HEK293 (cell line): ENCODE results near the gene ZXDB.
"Not testable (repeated sequence)": the region's sequence is repeated elsewhere in the genome, so short reads cannot be mapped to it uniquely, and the experiment has no call there.

Experiments used
- CTCF ChIA-PET: fragments of 350-600 bp; formaldehyde crosslinking; extraction: SDS; loops from one replicate; lab custom pipeline; 2021; ENCODE audit warnings: antibody characterized with exemption; lab: Yijun Ruan, JAX
- POLR2A ChIA-PET: fragments of 300-600 bp; formaldehyde crosslinking; extraction: SDS; loops from one replicate; lab custom pipeline; 2020; ENCODE audit warnings: antibody characterized with exemption, inconsistent platforms; lab: Yijun Ruan, JAX
- H3K27ac ChIP-seq: fragments of 200-500 bp; sonication (Bioruptor generic); 2 replicates; pipeline ENCODE4 v1.5.1; 2014; ENCODE audit warnings: low read depth, low read length, control low read depth, inconsistent platforms; ENCODE audit errors: extremely low read depth
- H3K36me3 ChIP-seq, 2 experiments: fragments of 200-500 bp in 1 of 2; sonication (Bioruptor generic) in 1 of 2; 1 replicate in 1 of 2; 2 replicates in 1 of 2; pipeline ENCODE4 v1.5.1; 2014 to 2017; ENCODE audit warnings: inconsistent platforms in 2 of 2, low read length in 2 of 2; ENCODE audit not compliant: control insufficient read depth in 2 of 2, insufficient read depth in 1 of 2
- H3K4me1 ChIP-seq: fragments of 200-500 bp; sonication (Bioruptor generic); 2 replicates; pipeline ENCODE4 v1.5.1; 2014; ENCODE audit warnings: mild to moderate bottlenecking, low read length, inconsistent platforms; ENCODE audit not compliant: control insufficient read depth, insufficient read depth
- H3K4me3 ChIP-seq: 2 replicates; pipeline ENCODE4 v1.5.1; 2011; ENCODE audit warnings: low read depth, mild to moderate bottlenecking, control low read depth, low read length, moderate library complexity
- H3K9me3 ChIP-seq: fragments of 200-500 bp; sonication (Bioruptor generic); 2 replicates; pipeline ENCODE4 v1.5.1; 2014; ENCODE audit warnings: low read depth, low read length, inconsistent platforms; ENCODE audit not compliant: control insufficient read depth, insufficient read depth
- BCL11B ChIP-seq: fragments of 450-650 bp; formaldehyde crosslinking; IDR thresholded peaks from 2 replicates; pipeline ENCODE4 v1.5.1; 2016; ENCODE audit warnings: low read depth, missing biosample characterization, missing genetic modification characterization
- CTCF ChIP-seq: fragments of 450-650 bp; formaldehyde crosslinking; IDR thresholded peaks from 2 replicates; pipeline ENCODE4 v1.5.1; 2016; ENCODE audit warnings: missing biosample characterization, missing genetic modification characterization
- FEZF1 ChIP-seq: fragments of 450-650 bp; formaldehyde crosslinking; IDR thresholded peaks from 2 replicates; pipeline ENCODE4 v1.5.1; 2016; ENCODE audit warnings: missing biosample characterization, missing genetic modification characterization
- HOXC10 ChIP-seq: sonication (generic); formaldehyde crosslinking; IDR thresholded peaks from 2 replicates; pipeline ENCODE4 v1.8.1; 2023; ENCODE audit warnings: mild to moderate bottlenecking, missing genetic modification reagents
- PRDM1 ChIP-seq: fragments of 450-650 bp; formaldehyde crosslinking; IDR thresholded peaks from 2 replicates; pipeline ENCODE4; 2016; ENCODE audit warnings: missing biosample characterization, missing genetic modification characterization
- PRDM2 ChIP-seq: fragments of 450-650 bp; formaldehyde crosslinking; IDR thresholded peaks from 2 replicates; pipeline ENCODE4 v1.5.1; 2016; ENCODE audit warnings: missing biosample characterization, missing genetic modification characterization, borderline replicate concordance
- ZBTB21 ChIP-seq: fragments of 450-650 bp; formaldehyde crosslinking; IDR thresholded peaks from 2 replicates; pipeline ENCODE4 v1.5.1; 2017; ENCODE audit warnings: missing biosample characterization, missing genetic modification characterization
- ZBTB7A ChIP-seq: fragments of 450-650 bp; formaldehyde crosslinking; IDR thresholded peaks from 2 replicates; pipeline ENCODE4 v1.5.1; 2016; ENCODE audit warnings: low read depth, missing biosample characterization, missing genetic modification characterization
- ZFHX2 ChIP-seq: fragments of 450-650 bp; formaldehyde crosslinking; conservative IDR thresholded peaks from 2 replicates; pipeline ENCODE4 v1.5.1; 2016; ENCODE audit warnings: missing biosample characterization, missing genetic modification characterization
- ZNF146 ChIP-seq: fragments of 450-650 bp; formaldehyde crosslinking; IDR thresholded peaks from 2 replicates; pipeline ENCODE4 v1.5.1; 2016; ENCODE audit warnings: missing biosample characterization, missing genetic modification characterization
- ZNF174 ChIP-seq: fragments of 450-650 bp; formaldehyde crosslinking; IDR thresholded peaks from 2 replicates; pipeline ENCODE4 v1.5.0; 2017; ENCODE audit warnings: missing biosample characterization, mild to moderate bottlenecking, missing genetic modification characterization
- ZNF184 ChIP-seq: fragments of 450-650 bp; IDR thresholded peaks from 2 replicates; pipeline ENCODE4 v1.5.1; 2018; ENCODE audit warnings: missing biosample characterization, mild to moderate bottlenecking, missing genetic modification characterization
- ZNF23 ChIP-seq: fragments of 450-650 bp; formaldehyde crosslinking; IDR thresholded peaks from 2 replicates; pipeline ENCODE4 v1.5.1; 2016; ENCODE audit warnings: missing biosample characterization, missing genetic modification characterization, borderline replicate concordance

The ZXDB gene

DNA sequence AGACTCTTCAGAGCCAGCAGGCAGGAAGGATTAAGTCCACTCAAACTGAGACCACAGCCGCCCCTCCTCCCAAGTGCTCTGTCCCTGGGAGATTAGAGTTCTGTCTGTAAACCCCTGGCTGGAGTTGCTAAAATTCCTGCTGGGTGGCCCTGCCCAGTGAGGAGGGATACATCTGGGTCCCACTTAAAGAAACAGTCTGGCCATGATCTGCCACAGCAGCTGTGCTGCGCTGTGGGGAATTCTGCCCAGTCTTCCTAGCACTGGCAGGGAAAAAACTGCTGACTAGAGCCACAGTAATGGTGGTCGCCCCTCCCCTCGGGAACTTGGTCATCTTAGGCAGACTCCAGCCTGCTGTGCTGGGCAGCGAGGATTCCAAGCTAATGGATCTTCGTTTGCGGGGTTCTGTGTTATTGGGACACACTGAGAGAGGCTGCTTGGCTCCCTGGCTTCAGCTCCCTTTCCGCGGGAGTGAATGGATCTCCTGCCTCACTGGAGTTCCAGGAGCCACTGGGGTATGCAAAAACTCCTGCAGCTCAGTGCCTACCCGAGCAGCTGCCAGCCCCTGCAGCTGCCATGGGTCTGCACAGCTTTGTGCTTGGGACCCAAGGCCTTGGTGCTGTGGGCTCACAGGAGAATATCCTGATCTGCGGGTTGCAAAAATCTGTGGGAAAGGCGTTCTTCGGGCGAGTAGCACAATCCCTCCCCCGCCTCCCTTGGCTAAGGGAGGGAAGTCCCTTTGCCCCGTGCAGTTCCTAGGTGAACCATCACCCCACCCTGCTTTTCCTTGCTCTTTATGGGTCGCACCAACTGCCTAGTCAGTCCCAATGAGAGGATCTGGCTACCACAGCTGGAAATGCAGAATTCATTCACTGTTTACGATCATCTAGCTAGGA lies 15.7 kb downstream of the ZXDB start (continued):
- TF ChIP-seq ZNF184 (tag by site-specific recombination) (no peak), ZNF146 (tag by site-specific recombination) (no peak), ZBTB21 (tag by site-specific recombination) (no peak), ZBTB7A (tag by site-specific recombination) (no peak), CTCF (tag by site-specific recombination) (no peak)
- TF ChIP-seq, all 188 proteins: peak for 0

- H3K36me3 ChIP-seq, H3K27ac ChIP-seq, H3K4me1 ChIP-seq, CTCF ChIA-PET, POLR2A ChIA-PET, H3K4me3 ChIP-seq, H3K9me3 ChIP-seq: not testable (repeated sequence)
These were observed 21.5 kb downstream of the ZXDB start for GRCh38 chrX:57613351-57613750.

DNA sequence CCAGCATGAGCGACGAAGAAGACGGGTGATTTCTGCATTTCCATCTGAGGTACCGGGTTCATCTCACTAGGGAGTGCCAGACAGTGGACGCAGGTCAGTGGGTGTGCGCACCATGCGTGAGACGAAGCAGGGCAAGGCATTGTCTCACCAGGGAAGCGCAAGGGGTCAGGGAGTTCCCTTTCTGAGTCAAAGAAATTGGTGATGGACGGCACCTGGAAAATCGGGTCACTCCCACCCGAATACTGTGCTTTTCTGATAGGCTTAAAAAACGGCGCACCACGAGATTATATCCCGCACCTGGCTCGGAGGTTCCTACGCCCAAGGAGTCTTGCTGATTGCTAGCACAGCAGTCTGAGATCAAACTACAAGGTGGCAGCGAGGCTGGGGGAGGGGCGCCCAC lies 37.6 kb downstream of the ZXDB start:
- CTCF ChIA-PET = interaction anchor here (0.6 kb wide), 1 partner anchor 1591 kb away, joined by 4 read pairs; no protein-coding TSS in a partner anchor
- H3K36me3 ChIP-seq, H3K4me3 ChIP-seq, H3K4me1 ChIP-seq, H3K27ac ChIP-seq, POLR2A ChIA-PET, H3K9me3 ChIP-seq: not testable (repeated sequence)

DNA sequence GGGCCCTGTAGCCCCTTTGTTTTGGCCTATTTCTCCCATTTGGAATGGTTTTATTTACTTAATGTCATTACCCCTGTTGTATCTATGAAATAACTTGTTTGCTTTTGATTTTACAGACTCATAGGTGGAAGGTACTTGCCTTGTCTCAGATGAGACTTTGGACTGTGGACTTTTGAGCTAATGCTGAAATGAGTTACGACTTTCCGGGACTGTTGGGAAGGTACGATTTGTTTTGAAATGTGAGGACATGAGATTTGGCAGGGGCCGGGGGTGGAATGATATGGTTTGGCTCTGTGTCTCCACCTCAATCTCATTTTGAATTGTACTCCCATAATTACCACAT lies 48.8 kb downstream of the ZXDB start:
- TF ChIP-seq FEZF1 (tag by site-specific recombination) (no peak), ZFHX2 (no peak)
- H3K9me3 ChIP-seq = no peaks in the 10 kb centered on the region
- ChIA-PET CTCF (no interaction called here), POLR2A (no interaction called here)
- no peaks in the 10 kb centered on the region for H3K36me3 ChIP-seq
- H3K4me1 ChIP-seq = no peaks in the 10 kb centered on the region
- no peak overlapping the region for H3K27ac ChIP-seq
- H3K4me3 ChIP-seq = no peak overlapping the region

GRCh38 chrX:57641338-57641737 lies 49.5 kb downstream of the ZXDB start:
- POLR2A ChIA-PET = no interaction called here
- Histone ChIP-seq H3K27ac (no peak overlapping the region), H3K9me3 (no peaks in the 10 kb centered on the region), H3K36me3 (no peaks in the 10 kb centered on the region), H3K4me3 (no peak overlapping the region), H3K4me1 (no peaks in the 10 kb centered on the region)
- CTCF ChIA-PET = interaction anchor here (0.6 to 0.7 kb wide), 2 partner anchors 11 to 94 kb away, joined by 3 to 5 read pairs; no protein-coding TSS in a partner anchor
- TF ChIP-seq PRDM2 (tag by site-specific recombination) = no peak
- TF ChIP-seq BCL11B = no peak
- TF ChIP-seq HOXC10 = no peak
- TF ChIP-seq ZNF174 = no peak
- no peak for TF ChIP-seq PRDM1 (tag by site-specific recombination)
- TF ChIP-seq ZNF23 (tag by site-specific recombination) = no peak
